A673 (cell line): ENCODE measurements around the gene CENPX. TPM values are rescaled to one million over a fixed set of nuclear protein-coding genes. Genes with fewer than 3 reads are reported as not detected.

Source experiments
- BruUV-seq: library from RNA; stranded (reverse); fragments of 400-500 nt; replicated peaks from 2 replicates; lab custom pipeline; 2021; lab: Mats Ljungman, UMichigan
- CTCF ChIA-PET: fragments of 300-600 bp; sonication (Branson Sonifier 250); formaldehyde crosslinking; loops from one replicate; lab custom pipeline; 2022; ENCODE audit warnings: antibody characterized with exemption; lab: Charles Lee
- POLR2A ChIA-PET: fragments of 300-600 bp; sonication (Branson Sonifier 250); formaldehyde crosslinking; loops from one replicate; lab custom pipeline; 2022; ENCODE audit warnings: antibody characterized with exemption; ENCODE audit not compliant: low non-redundant PET; lab: Charles Lee
- DNase-seq: peaks from one replicate; pipeline ENCODE4 v3.0.0-alpha.2; 2015; ENCODE audit warnings: low spot score
- H3K27ac ChIP-seq: fragments of 200-600 bp; sonication (generic); 2 replicates; pipeline ENCODE4 v1.5.1; 2016; ENCODE audit warnings: mixed run types, low read depth, mild to moderate bottlenecking, mixed read lengths, antibody characterized with exemption, low read length; ENCODE audit not compliant: poor library complexity, severe bottlenecking
- H3K27me3 ChIP-seq: fragments of 200-600 bp; sonication (generic); replicated peaks from 2 replicates; pipeline ENCODE4 v1.6.1; 2017; ENCODE audit warnings: mixed run types, low read depth, mild to moderate bottlenecking, mixed read lengths, antibody characterized with exemption, low read length; ENCODE audit not compliant: insufficient read depth, poor library complexity
- H3K36me3 ChIP-seq: fragments of 200-600 bp; sonication (generic); 2 replicates; pipeline ENCODE4 v1.6.1; 2016; ENCODE audit warnings: mixed run types, mild to moderate bottlenecking, mixed read lengths, antibody characterized with exemption, low read length; ENCODE audit not compliant: insufficient read depth, poor library complexity, severe bottlenecking
- H3K4me1 ChIP-seq: fragments of 200-600 bp; sonication (generic); 2 replicates; pipeline ENCODE4 v1.6.1; 2017; ENCODE audit warnings: mixed run types, mild to moderate bottlenecking, mixed read lengths, antibody characterized with exemption, low read length; ENCODE audit not compliant: insufficient read depth, poor library complexity, severe bottlenecking
- H3K4me3 ChIP-seq: fragments of 200-600 bp; sonication (generic); 2 replicates; pipeline ENCODE4 v1.5.1; 2016; ENCODE audit warnings: low read depth, mixed run types, mild to moderate bottlenecking, mixed read lengths, low read length; ENCODE audit not compliant: poor library complexity, severe bottlenecking
- H3K9me3 ChIP-seq: fragments of 200-600 bp; sonication (generic); 2 replicates; pipeline ENCODE4 v1.6.1; 2016; ENCODE audit warnings: mixed run types, low read depth, mild to moderate bottlenecking, mixed read lengths, antibody characterized with exemption, low read length; ENCODE audit not compliant: poor library complexity, severe bottlenecking
- EZH2 ChIP-seq: fragments of 200-600 bp; sonication (generic); IDR thresholded peaks from 2 replicates; pipeline ENCODE4 v1.6.1; 2017; ENCODE audit warnings: borderline replicate concordance, low read depth, mild to moderate bottlenecking, mixed read lengths, antibody characterized with exemption, low read length; ENCODE audit not compliant: poor library complexity, severe bottlenecking
- intact Hi-C: fragments of 100-400 bp; cut with micrococcal nuclease; formaldehyde crosslinking; loops from one replicate; pipeline ENCODE4 v1.10.0; 2022; ENCODE audit not compliant: unreplicated experiment
- total RNA-seq: library from RNA; stranded (reverse); gene quantifications from 2 replicates; pipeline ENCODE4 v1.2.3, GENCODE V29; 2021
- TF ChIP-seq, protein P1 (sequence below): fragments of 300-800, 200-600 bp; sonication (generic); conservative IDR thresholded peaks from 2 replicates; pipeline ENCODE4 v1.5.1; 2017; ENCODE audit warnings: low read depth, mild to moderate bottlenecking, antibody characterized with exemption, low read length, moderate library complexity, mixed read lengths

CENPX gene
- total RNA-seq, 1 experiment from 2014 or later: 165 TPM

DNA sequence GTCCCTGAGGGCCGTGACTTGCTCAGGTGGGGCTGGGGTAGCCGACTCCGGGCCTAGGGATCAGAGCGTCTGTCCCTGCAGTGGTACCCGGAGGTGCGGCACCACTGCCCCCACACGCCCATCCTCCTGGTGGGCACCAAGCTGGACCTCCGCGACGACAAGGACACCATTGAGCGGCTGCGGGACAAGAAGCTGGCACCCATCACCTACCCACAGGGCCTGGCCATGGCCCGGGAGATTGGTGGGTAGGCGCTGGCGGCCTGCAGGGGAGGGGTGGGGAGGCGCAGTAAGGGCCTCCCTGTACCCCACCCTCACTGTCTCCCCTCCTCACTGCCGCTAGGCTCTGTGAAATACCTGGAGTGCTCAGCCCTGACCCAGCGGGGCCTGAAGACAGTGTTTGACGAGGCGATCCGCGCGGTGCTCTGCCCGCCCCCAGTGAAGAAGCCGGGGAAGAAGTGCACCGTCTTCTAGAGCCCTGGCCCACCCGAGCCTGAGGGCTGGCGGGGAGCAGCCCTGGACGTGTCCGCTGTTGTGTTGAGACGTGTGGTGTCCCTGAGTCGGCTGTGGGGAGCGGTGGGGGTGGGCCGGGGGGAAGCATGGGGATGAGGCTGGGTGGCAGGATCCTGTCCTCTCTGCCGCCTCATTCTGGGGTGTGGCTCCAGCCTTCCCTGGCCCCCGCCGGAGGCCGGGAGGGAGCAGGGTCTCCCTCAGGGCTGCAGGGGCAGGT, 10.8 kb upstream of the CENPX start:
- ChIA-PET CTCF (no interaction called here), POLR2A (no interaction called here)
- no peak overlapping the region for H3K27ac ChIP-seq
- no peaks in the 10 kb centered on the region for H3K9me3 ChIP-seq
- DNase-seq: no peak
- no peaks in the 10 kb centered on the region for H3K36me3 ChIP-seq
- H3K4me1 ChIP-seq: peaks cover 11% of the 10 kb centered on the region
- H3K4me3 ChIP-seq: no peak overlapping the region
- TF ChIP-seq, protein P1, sequence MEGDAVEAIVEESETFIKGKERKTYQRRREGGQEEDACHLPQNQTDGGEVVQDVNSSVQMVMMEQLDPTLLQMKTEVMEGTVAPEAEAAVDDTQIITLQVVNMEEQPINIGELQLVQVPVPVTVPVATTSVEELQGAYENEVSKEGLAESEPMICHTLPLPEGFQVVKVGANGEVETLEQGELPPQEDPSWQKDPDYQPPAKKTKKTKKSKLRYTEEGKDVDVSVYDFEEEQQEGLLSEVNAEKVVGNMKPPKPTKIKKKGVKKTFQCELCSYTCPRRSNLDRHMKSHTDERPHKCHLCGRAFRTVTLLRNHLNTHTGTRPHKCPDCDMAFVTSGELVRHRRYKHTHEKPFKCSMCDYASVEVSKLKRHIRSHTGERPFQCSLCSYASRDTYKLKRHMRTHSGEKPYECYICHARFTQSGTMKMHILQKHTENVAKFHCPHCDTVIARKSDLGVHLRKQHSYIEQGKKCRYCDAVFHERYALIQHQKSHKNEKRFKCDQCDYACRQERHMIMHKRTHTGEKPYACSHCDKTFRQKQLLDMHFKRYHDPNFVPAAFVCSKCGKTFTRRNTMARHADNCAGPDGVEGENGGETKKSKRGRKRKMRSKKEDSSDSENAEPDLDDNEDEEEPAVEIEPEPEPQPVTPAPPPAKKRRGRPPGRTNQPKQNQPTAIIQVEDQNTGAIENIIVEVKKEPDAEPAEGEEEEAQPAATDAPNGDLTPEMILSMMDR: no peak
- no peak for TF ChIP-seq EZH2
- no TSS peak for BruUV-seq
- intact Hi-C loops: loop anchor here (5.0 kb wide), 1 partner anchor 119 kb away; no protein-coding TSS in a partner anchor
- H3K27me3 ChIP-seq: no peaks in the 10 kb centered on the region

- Histone ChIP-seq H3K27me3 (no peaks in the 10 kb centered on the region), H3K27ac (no peak overlapping the region), H3K36me3 (peaks cover 3% of the 10 kb centered on the region), H3K9me3 (no peaks in the 10 kb centered on the region), H3K4me3 (peak overlapping the region; percentile 67), H3K4me1 (peaks cover 11% of the 10 kb centered on the region)
- ChIA-PET CTCF (no interaction called here), POLR2A (no interaction called here)
- intact Hi-C loops: loop anchor here (5.0 kb wide), 1 partner anchor 120 kb away; no protein-coding TSS in a partner anchor
- no peak for TF ChIP-seq EZH2
- TF ChIP-seq, protein P1: no peak
- no TSS peak for BruUV-seq
- DNase-seq: no peak
These were observed 9.4 kb upstream of the CENPX start for GRCh38 chr17:82031885-82032627.

DNA sequence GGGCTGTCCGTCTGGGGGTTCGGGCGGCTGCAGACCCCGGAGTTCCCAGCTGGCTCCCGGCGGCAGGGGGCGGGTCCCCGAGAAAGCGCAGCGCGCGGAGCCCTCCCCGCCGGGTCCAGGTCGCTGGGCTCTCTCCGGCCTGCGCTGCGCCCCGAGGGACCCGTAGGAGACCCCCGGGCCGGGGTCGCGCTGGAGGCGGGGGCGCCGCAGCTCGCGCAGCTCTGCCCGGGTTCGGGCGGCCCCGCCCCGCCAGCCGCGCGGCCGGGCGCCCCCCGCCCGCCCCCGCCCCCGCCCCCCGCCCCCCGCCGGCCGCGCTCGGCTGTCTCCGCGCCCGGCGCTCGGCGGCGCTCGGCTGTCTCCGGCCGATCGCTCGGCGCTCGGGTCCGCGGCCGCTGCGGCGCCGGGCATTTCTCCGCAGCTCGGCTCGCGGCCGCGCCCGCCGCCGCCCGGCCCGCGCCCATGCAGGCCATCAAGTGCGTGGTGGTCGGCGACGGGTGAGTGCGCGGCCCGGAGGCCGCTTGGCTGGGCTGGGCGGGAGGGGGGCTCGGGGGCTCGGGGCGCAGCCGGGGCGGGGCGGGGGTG, 8.7 kb upstream of the CENPX start, which contains the start of gene RAC3:
RAC3 (plus strand) TSS at position 376 of the 582 bp plus-strand sequence; CDS start at position 460, 84 bp downstream.
- no peak for TF ChIP-seq EZH2
- TF ChIP-seq, protein P1: no peak
- CTCF ChIA-PET: interaction anchor here (1.3 to 1.6 kb wide), 2 partner anchors 9 to 123 kb away, joined by 7 to 19 read pairs; no protein-coding TSS in a partner anchor
- H3K36me3 ChIP-seq: peaks cover 5% of the 10 kb centered on the region
- H3K27ac ChIP-seq: peak within 1 kb of the TSS; percentile 62
- H3K9me3 ChIP-seq: no peaks in the 10 kb centered on the region
- H3K4me1 ChIP-seq: peaks cover 7% of the 10 kb centered on the region
- H3K4me3 ChIP-seq: peak within 1 kb of the TSS; percentile 67
- POLR2A ChIA-PET: no interaction called here
- intact Hi-C loops: loop anchor here (5.0 kb wide), 1 partner anchor 121 kb away; no protein-coding TSS in a partner anchor
- H3K27me3 ChIP-seq: no peaks in the 10 kb centered on the region
- BruUV-seq: no TSS peak
- DNase-seq: peak; percentile 70
